Endothelial cell of umbilical vein (primary cell): ENCODE measurements around the gene CCDC91. TPM values are rescaled to one million over a fixed set of nuclear protein-coding genes. Genes with fewer than 3 reads are reported as not detected.

Experiments
- BruUV-seq: library from RNA; stranded (reverse); fragments of 400-500 nt; replicated peaks from 2 replicates; lab custom pipeline; 2021; lab: Mats Ljungman, UMichigan
- CTCF ChIA-PET: fragments of 300-600, 350-600 bp; sonication (Branson Sonifier 250); formaldehyde crosslinking; loops from one replicate; lab custom pipeline; 2021; ENCODE audit warnings: antibody characterized with exemption, inconsistent platforms; lab: Charles Lee
- POLR2A ChIA-PET: fragments of 300-600, 350-600 bp; sonication (Branson Sonifier 250); formaldehyde crosslinking; loops from one replicate; lab custom pipeline; 2021; ENCODE audit warnings: antibody characterized with exemption, inconsistent platforms; lab: Charles Lee
- DNase-seq: peaks from one replicate; pipeline ENCODE4 v3.0.0-alpha.2; 2011; ENCODE audit warnings: low read depth, low spot score
- FAIRE-seq: peaks from 2 replicates; lab custom pipeline; 2011; peaks lifted over from hg19 to GRCh38; lab: Jason Lieb, UNC
- H2AFZ ChIP-seq: 2 replicates; pipeline ENCODE4 v1.6.0; 2012; ENCODE audit warnings: low read depth, low read length, control low read depth, inconsistent platforms
- H3K27ac ChIP-seq: 2 replicates; pipeline ENCODE4 v1.5.1; 2011; ENCODE audit warnings: low read depth, mild to moderate bottlenecking, control low read depth, low read length, moderate library complexity; ENCODE audit not compliant: insufficient read depth
- H3K27me3 ChIP-seq, 2 experiments: 2 replicates each; pipeline versions ENCODE4 v1.6.0 to v1.6.1; 2011; ENCODE audit warnings: low read length in 2 of 2, mixed read lengths in 1 of 2; ENCODE audit not compliant: control insufficient read depth in 2 of 2, insufficient read depth in 2 of 2
- H3K36me3 ChIP-seq, 2 experiments: 2 replicates in 1 of 2; 3 replicates in 1 of 2; pipeline ENCODE4 v1.5.1; 2011; ENCODE audit warnings: low read length in 2 of 2, mild to moderate bottlenecking in 1 of 2, moderate library complexity in 1 of 2; ENCODE audit not compliant: control insufficient read depth in 2 of 2, insufficient read depth in 2 of 2; ENCODE audit errors: extremely low read depth in 1 of 2
- H3K4me1 ChIP-seq: 3 replicates; pipeline ENCODE4 v1.5.1; 2011; ENCODE audit warnings: mild to moderate bottlenecking, low read length; ENCODE audit not compliant: control insufficient read depth, insufficient read depth; ENCODE audit errors: extremely low read depth
- H3K4me2 ChIP-seq: 2 replicates; pipeline ENCODE4 v1.6.1; 2011; ENCODE audit warnings: low read length, control low read depth, mixed read lengths; ENCODE audit not compliant: insufficient read depth
- H3K4me3 ChIP-seq, 3 experiments: fragments of 200-600 bp in 1 of 3; sonication (generic), shearing (Covaris generic) in 1 of 3; replicated peaks in 1 of 3; 2 replicates each; pipeline ENCODE4 v1.5.1; 2011 to 2016; ENCODE audit warnings: control low read depth in 3 of 3, low read length in 3 of 3, mild to moderate bottlenecking in 2 of 3, inconsistent platforms in 1 of 3, low read depth in 1 of 3, moderate library complexity in 1 of 3; ENCODE audit not compliant: insufficient read depth in 1 of 3
- H3K79me2 ChIP-seq: 2 replicates; pipeline ENCODE4 v1.6.0; 2012; ENCODE audit warnings: low read length, inconsistent platforms; ENCODE audit not compliant: control insufficient read depth, insufficient read depth
- H3K9ac ChIP-seq: replicated peaks from 2 replicates; pipeline ENCODE3; 2011; ENCODE audit warnings: low read length, control low read depth; ENCODE audit not compliant: insufficient read depth; ENCODE audit errors: extremely low read depth
- H3K9me1 ChIP-seq: replicated peaks from 3 replicates; pipeline ENCODE4 v1.6.0; 2011; ENCODE audit warnings: mild to moderate bottlenecking, low read length; ENCODE audit not compliant: control insufficient read depth, insufficient read depth; ENCODE audit errors: extremely low read depth
- H3K9me3 ChIP-seq: replicated peaks from 2 replicates; pipeline ENCODE4 v1.5.1; 2012; ENCODE audit warnings: low read length, inconsistent platforms; ENCODE audit not compliant: control insufficient read depth, insufficient read depth
- H4K20me1 ChIP-seq: replicated peaks from 2 replicates; pipeline ENCODE3; 2011; ENCODE audit warnings: mild to moderate bottlenecking, low read length; ENCODE audit not compliant: control insufficient read depth, insufficient read depth; ENCODE audit errors: extremely low read depth
- EZH2 ChIP-seq: IDR thresholded peaks from 2 replicates; pipeline ENCODE4 v1.6.1; 2012; ENCODE audit warnings: borderline replicate concordance, low read depth, mild to moderate bottlenecking, moderate library complexity, low read length, inconsistent platforms; ENCODE audit not compliant: severe bottlenecking
- FOS ChIP-seq: IDR thresholded peaks from 2 replicates; pipeline ENCODE4 v1.6.1; 2011; ENCODE audit warnings: mild to moderate bottlenecking, low read length, moderate library complexity, borderline replicate concordance; ENCODE audit not compliant: insufficient read depth
- GATA2 ChIP-seq: IDR thresholded peaks from 2 replicates; pipeline ENCODE4 v1.7.0; 2011; ENCODE audit warnings: low read depth, mild to moderate bottlenecking, moderate library complexity, mixed read lengths, low read length; ENCODE audit not compliant: insufficient read length, insufficient read depth
- JUN ChIP-seq: IDR thresholded peaks from 2 replicates; pipeline ENCODE4 v1.6.1; 2011; ENCODE audit warnings: borderline replicate concordance, low read depth; ENCODE audit not compliant: insufficient read length, insufficient read depth
- MAX ChIP-seq: IDR thresholded peaks from 2 replicates; pipeline ENCODE4 v1.6.1; 2011; ENCODE audit not compliant: insufficient read depth, insufficient read length
- MYC ChIP-seq: IDR thresholded peaks from one replicate; pipeline ENCODE4 v1.6.1; 2011; ENCODE audit warnings: mild to moderate bottlenecking, low read depth, low read length
- POLR2A ChIP-seq: IDR thresholded peaks from 2 replicates; pipeline ENCODE4 v1.6.1; 2012; ENCODE audit warnings: low read depth, mild to moderate bottlenecking, control low read depth, low read length
- POLR2AphosphoS5 ChIP-seq: IDR thresholded peaks from 2 replicates; pipeline ENCODE4 v1.6.1; 2012; ENCODE audit warnings: low read depth, mild to moderate bottlenecking, control low read depth, low read length, moderate library complexity; ENCODE audit not compliant: insufficient read depth
- dilution Hi-C: fragments of 300-500 bp; cut with MboI; formaldehyde crosslinking; loops from one replicate; pipeline ENCODE4 v1.15.0; 2019; ENCODE audit warnings: low sequenced_read_pairs; ENCODE audit not compliant: extremely low pct_ligation_motif_present
- intact Hi-C: fragments of 100-400 bp; cut with micrococcal nuclease; formaldehyde crosslinking; loops from one replicate; pipeline ENCODE4 v1.10.0; 2022
- polyA plus RNA-seq, 4 experiments: library from polyadenylated mRNA; depleted of rRNA in 3 of 4; stranded (reverse) in 3 of 4; unstranded in 1 of 4; fragments of >200 nt; gene quantifications; 2 replicates each; pipeline versions ENCODE4 v1.2.1 to v1.2.3, GENCODE V29; 2011 to 2012; ENCODE audit warnings: missing spikeins in 1 of 4
- total RNA-seq: library from RNA; stranded (reverse); gene quantifications from 2 replicates; pipeline ENCODE4 v1.2.3, GENCODE V29; 2021
- TF ChIP-seq, protein P1 (sequence below), 2 donors: IDR thresholded peaks; 1 replicate in 1 of 2; 2 replicates in 1 of 2; pipeline ENCODE4 v1.5.1; 2011; ENCODE audit warnings: low read length in 2 of 2, mild to moderate bottlenecking in 2 of 2, moderate library complexity in 2 of 2, control low read depth in 1 of 2, inconsistent platforms in 1 of 2, low read depth in 1 of 2; ENCODE audit not compliant: insufficient read depth in 1 of 2; ENCODE audit errors: extremely low read depth in 1 of 2

Gene CCDC91
- total and polyA plus RNA-seq, 2 donors (not counting 3 experiments of a cell fraction or from before 2014, with no cell fraction given), result 3.8 to 10.5 TPM

DNA sequence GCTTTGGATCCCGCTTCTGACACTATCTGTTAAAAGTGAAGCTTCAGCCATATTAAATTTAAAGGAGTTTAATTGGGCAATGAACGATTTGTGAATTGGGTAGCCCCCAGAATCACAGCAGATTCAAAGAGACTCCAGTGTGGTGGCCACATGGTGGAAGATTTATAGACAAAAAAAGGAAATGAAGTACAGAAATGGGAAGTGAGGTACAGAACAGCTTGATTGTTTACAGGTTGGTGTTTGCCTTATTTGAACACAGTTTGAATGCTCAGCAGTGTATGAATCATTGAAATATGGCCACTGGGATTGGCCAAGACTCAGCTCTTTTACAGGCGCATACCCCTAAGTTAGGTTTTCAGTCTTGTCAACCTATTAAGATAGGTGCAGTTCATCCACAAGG, 21.9 kb downstream of the CCDC91 start:
- no peak for DNase-seq
- H3K9me3 ChIP-seq, result no peaks in the 10 kb centered on the region
- CTCF ChIA-PET, result no interaction called here
- H4K20me1 ChIP-seq, result no peaks in the 10 kb centered on the region
- dilution Hi-C loops, result no loop called here
- no peaks in the 10 kb centered on the region for H3K4me1 ChIP-seq
- no peak overlapping the region for H3K9ac ChIP-seq
- no peak overlapping the region for H2AFZ ChIP-seq
- H3K36me3 ChIP-seq, result no peaks in the 10 kb centered on the region
- H3K4me3 ChIP-seq, result no peak overlapping the region
- no peak for FAIRE-seq
- TF ChIP-seq POLR2A (no peak), GATA2 (no peak), MYC (no peak), POLR2AphosphoS5 (no peak), EZH2 (no peak), FOS (no peak)
- intact Hi-C loops, result no loop called here
- H3K27ac ChIP-seq, result no peak overlapping the region
- POLR2A ChIA-PET, result no interaction called here
- no TSS peak for BruUV-seq
- H3K79me2 ChIP-seq, result no peaks in the 10 kb centered on the region
- H3K9me1 ChIP-seq, result no peaks in the 10 kb centered on the region
- no peaks in the 10 kb centered on the region for H3K27me3 ChIP-seq
- H3K4me2 ChIP-seq, result no peak overlapping the region

- H3K27me3 ChIP-seq, result no peaks in the 10 kb centered on the region
- H3K79me2 ChIP-seq, result no peaks in the 10 kb centered on the region
- no peaks in the 10 kb centered on the region for H3K9me3 ChIP-seq
- no peak for TF ChIP-seq MAX
- no peak for TF ChIP-seq GATA2
- no peak for TF ChIP-seq POLR2A
- TF ChIP-seq JUN, result no peak
- no peak for TF ChIP-seq POLR2AphosphoS5
- TF ChIP-seq EZH2, result no peak
- TF ChIP-seq, protein P1, sequence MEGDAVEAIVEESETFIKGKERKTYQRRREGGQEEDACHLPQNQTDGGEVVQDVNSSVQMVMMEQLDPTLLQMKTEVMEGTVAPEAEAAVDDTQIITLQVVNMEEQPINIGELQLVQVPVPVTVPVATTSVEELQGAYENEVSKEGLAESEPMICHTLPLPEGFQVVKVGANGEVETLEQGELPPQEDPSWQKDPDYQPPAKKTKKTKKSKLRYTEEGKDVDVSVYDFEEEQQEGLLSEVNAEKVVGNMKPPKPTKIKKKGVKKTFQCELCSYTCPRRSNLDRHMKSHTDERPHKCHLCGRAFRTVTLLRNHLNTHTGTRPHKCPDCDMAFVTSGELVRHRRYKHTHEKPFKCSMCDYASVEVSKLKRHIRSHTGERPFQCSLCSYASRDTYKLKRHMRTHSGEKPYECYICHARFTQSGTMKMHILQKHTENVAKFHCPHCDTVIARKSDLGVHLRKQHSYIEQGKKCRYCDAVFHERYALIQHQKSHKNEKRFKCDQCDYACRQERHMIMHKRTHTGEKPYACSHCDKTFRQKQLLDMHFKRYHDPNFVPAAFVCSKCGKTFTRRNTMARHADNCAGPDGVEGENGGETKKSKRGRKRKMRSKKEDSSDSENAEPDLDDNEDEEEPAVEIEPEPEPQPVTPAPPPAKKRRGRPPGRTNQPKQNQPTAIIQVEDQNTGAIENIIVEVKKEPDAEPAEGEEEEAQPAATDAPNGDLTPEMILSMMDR (IDR thresholded peaks at IDR 0.05; ENCODE audit: extremely low read depth in 1 of 2, insufficient read depth in 1 of 2, low read depth in 1 of 2, low read length in 2 of 2), result no peak
- TF ChIP-seq FOS, result no peak
- no peak for TF ChIP-seq MYC
- H4K20me1 ChIP-seq, result no peaks in the 10 kb centered on the region
- dilution Hi-C loops (no loop called here), intact Hi-C loops (no loop called here)
- H3K9me1 ChIP-seq, result no peaks in the 10 kb centered on the region
- H3K27ac ChIP-seq, result no peak overlapping the region
- POLR2A ChIA-PET, result no interaction called here
- BruUV-seq, result no TSS peak
- no peaks in the 10 kb centered on the region for H3K36me3 ChIP-seq
- H2AFZ ChIP-seq, result no peak overlapping the region
- no peak overlapping the region for H3K4me2 ChIP-seq
- no peak overlapping the region for H3K9ac ChIP-seq
- FAIRE-seq, result no peak
- DNase-seq, result no peak
- no peaks in the 10 kb centered on the region for H3K4me1 ChIP-seq
- no peak overlapping the region for H3K4me3 ChIP-seq
- CTCF ChIA-PET, result interaction anchor here (1.1 to 1.4 kb wide), 2 partner anchors 12 to 658 kb away, joined by 3 to 5 read pairs; no protein-coding TSS in a partner anchor
Measured at GRCh38 chr12:28215021-28215420, 24.8 kb downstream of the CCDC91 start.
